Measurements from ENCODE around the gene CFDP1.

DNA sequence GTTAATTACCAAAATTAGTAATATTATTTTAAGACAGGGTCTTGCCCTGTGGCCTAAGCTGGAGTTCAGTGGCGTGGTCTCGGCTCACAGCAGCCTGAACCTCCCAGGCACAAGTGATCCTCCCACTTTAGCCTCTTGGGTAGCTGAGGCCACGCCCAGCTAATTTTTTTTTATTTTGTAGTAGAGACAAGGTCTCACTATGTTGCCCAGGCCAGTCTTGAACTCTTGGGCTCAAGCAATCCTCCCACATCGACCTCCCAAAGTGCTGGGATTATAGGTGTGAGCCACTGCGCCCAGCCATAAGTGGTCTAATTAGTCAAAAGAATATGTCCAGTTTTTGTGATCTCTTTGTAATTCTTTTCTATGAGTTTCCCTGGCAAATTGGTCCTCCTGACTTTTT is 12.0 kb upstream of the CFDP1 start:
- TF ChIP-seq, protein P1, sequence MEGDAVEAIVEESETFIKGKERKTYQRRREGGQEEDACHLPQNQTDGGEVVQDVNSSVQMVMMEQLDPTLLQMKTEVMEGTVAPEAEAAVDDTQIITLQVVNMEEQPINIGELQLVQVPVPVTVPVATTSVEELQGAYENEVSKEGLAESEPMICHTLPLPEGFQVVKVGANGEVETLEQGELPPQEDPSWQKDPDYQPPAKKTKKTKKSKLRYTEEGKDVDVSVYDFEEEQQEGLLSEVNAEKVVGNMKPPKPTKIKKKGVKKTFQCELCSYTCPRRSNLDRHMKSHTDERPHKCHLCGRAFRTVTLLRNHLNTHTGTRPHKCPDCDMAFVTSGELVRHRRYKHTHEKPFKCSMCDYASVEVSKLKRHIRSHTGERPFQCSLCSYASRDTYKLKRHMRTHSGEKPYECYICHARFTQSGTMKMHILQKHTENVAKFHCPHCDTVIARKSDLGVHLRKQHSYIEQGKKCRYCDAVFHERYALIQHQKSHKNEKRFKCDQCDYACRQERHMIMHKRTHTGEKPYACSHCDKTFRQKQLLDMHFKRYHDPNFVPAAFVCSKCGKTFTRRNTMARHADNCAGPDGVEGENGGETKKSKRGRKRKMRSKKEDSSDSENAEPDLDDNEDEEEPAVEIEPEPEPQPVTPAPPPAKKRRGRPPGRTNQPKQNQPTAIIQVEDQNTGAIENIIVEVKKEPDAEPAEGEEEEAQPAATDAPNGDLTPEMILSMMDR (IDR thresholded peaks at IDR 0.05; ENCODE audit: borderline replicate concordance, extremely low read depth, low read length, poor library complexity, severe bottlenecking) = no peak
- TF ChIP-seq EZH2 (IDR thresholded peaks at IDR 0.05; ENCODE audit: borderline replicate concordance, low read depth, low read length, severe bottlenecking) = no peak
